Bronchial epithelial cell (primary cell): ENCODE measurements around the gene IGFLR1. TPM values are rescaled to one million over a fixed set of nuclear protein-coding genes. Genes with fewer than 3 reads are reported as not detected.

Source experiments
- DNase-seq: peaks from one replicate; pipeline ENCODE4 v3.0.0-alpha.2; 2010; ENCODE audit warnings: low read depth
- FAIRE-seq: peaks from 2 replicates; lab custom pipeline; 2011; peaks lifted over from hg19 to GRCh38; lab: Jason Lieb, UNC
- H3K27me3 ChIP-seq: 2 replicates; pipeline ENCODE4 v1.5.1; 2011; ENCODE audit warnings: low read length; ENCODE audit not compliant: control insufficient read depth, insufficient read depth
- H3K36me3 ChIP-seq: 2 replicates; pipeline ENCODE4 v1.5.1; 2011; ENCODE audit warnings: low read length; ENCODE audit not compliant: control insufficient read depth, insufficient read depth
- H3K4me3 ChIP-seq: 2 replicates; pipeline ENCODE4 v1.5.1; 2011; ENCODE audit warnings: mild to moderate bottlenecking, low read depth, low read length, control low read depth
- total RNA-seq: library from RNA; depleted of rRNA; stranded (reverse); fragments of >200 nt; gene quantifications from 2 replicates; pipeline ENCODE4 v1.2.1, GENCODE V29; 2014
- TF ChIP-seq, protein P1 (sequence below): IDR thresholded peaks from 2 replicates; pipeline ENCODE4 v1.5.1; 2011; ENCODE audit warnings: mild to moderate bottlenecking, moderate library complexity, low read length, control low read depth, inconsistent platforms; ENCODE audit not compliant: insufficient read depth, severe bottlenecking

IGFLR1 gene
- total RNA-seq, 1 donor from 2014 or later = 0.26 TPM

DNA sequence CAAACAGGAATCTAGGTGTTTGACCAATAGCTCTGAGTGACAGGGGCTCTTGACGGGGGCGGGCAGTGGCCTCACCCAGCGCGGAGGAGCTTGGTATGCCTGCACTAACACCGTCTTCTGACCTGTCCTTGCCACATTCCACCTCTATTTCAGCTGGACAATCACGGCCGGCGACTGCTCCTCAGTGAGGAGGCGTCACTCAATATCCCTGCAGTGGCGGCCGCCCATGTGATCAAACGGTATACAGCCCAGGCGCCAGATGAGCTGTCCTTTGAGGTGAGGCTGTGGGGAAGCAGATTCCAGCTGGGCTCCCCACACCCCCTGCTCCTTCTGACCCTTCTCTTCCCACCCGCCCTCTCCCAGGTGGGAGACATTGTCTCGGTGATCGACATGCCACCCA lies 37.8 kb upstream of the IGFLR1 start:
- FAIRE-seq (no peak), DNase-seq (no peak)
- Histone ChIP-seq H3K27me3 (no peaks in the 10 kb centered on the region), H3K4me3 (no peak overlapping the region), H3K36me3 (no peaks in the 10 kb centered on the region)
- TF ChIP-seq, protein P1, sequence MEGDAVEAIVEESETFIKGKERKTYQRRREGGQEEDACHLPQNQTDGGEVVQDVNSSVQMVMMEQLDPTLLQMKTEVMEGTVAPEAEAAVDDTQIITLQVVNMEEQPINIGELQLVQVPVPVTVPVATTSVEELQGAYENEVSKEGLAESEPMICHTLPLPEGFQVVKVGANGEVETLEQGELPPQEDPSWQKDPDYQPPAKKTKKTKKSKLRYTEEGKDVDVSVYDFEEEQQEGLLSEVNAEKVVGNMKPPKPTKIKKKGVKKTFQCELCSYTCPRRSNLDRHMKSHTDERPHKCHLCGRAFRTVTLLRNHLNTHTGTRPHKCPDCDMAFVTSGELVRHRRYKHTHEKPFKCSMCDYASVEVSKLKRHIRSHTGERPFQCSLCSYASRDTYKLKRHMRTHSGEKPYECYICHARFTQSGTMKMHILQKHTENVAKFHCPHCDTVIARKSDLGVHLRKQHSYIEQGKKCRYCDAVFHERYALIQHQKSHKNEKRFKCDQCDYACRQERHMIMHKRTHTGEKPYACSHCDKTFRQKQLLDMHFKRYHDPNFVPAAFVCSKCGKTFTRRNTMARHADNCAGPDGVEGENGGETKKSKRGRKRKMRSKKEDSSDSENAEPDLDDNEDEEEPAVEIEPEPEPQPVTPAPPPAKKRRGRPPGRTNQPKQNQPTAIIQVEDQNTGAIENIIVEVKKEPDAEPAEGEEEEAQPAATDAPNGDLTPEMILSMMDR = no peak

DNA sequence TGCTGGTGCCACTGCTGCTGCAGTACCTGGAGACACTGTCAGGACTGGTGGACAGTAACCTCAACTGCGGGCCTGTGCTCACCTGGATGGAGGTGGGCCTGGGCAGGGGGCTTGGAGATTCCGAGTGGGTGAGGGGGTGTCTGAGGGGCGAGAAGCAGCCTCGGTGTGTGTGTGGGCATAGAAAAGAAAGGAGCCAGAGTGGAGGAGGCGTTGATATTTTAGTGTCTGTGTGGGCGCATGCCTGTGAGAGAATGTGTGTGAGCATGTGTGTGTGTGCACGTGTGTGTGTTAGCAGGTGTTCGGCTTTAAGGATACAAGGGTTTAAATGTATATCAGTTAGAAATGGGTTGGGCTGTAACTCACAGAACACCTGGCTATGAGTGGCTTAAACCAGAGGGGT lies 36.8 kb upstream of the IGFLR1 start:
- no peak for FAIRE-seq
- TF ChIP-seq, protein P1 = no peak
- Histone ChIP-seq H3K27me3 (no peaks in the 10 kb centered on the region), H3K36me3 (no peaks in the 10 kb centered on the region), H3K4me3 (no peak overlapping the region)
- DNase-seq = no peak

DNA sequence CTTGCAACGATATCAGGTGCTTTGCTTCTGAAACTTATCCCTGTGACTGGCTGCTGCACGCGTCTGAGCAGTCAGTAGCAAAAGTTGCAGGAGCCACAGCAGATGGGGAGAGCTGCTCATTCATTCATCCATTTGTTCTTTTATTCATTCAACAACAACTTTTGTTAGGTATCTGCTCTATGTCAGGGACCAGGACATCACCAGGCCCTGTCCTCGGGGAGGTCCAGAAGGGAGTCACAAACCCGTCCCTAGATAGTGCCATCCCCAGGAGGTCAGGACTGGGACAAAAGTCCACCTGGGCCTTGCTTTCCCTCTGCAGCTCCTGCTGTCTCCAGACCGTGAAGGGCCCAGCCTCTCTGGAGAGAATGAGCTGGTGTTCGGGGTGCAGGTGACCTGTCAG lies 35.7 kb upstream of the IGFLR1 start:
- Histone ChIP-seq H3K27me3 (no peaks in the 10 kb centered on the region), H3K36me3 (no peaks in the 10 kb centered on the region), H3K4me3 (no peak overlapping the region)
- FAIRE-seq (no peak), DNase-seq (no peak)
- TF ChIP-seq, protein P1 = no peak

DNA sequence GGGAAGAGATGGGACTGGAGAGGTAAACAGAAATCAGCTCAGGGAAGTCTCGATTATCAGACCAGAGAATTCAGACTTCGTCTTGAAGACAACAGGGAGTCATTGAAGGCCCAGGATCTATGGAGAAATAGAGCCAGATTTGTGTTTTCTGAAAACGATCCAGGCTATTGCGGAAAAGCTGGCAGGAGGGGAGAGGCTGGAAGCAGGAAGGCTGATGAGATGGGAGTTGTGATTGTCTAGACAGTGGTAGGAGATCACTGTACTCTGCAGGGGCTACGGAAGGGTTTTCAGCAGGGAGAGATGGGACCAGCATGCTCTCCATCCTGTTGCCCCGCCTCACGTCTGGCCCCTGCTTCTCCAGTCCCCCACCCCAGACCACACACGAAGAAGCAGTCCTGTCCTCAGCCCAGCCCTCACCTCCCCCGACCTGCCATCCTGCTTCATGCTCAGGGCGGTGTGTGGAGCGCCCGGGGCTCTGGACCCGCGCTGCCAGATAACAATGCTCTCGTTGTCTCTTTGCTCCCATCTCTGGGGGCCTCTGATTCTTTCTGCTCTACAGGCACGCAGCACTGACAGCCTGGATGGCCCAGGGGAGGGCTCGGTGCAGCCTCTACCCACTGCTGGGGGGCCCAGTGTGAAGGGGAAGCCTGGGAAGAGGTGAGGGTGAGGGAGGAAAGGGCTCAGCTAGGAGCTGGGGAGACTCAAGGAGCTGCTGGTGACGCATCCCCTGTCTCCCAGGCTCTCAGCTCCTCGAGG lies 35.0 kb upstream of the IGFLR1 start:
- TF ChIP-seq, protein P1 = no peak
- Histone ChIP-seq H3K4me3 (no peak overlapping the region), H3K36me3 (no peaks in the 10 kb centered on the region), H3K27me3 (no peaks in the 10 kb centered on the region)
- FAIRE-seq = no peak
- DNase-seq = no peak

DNA sequence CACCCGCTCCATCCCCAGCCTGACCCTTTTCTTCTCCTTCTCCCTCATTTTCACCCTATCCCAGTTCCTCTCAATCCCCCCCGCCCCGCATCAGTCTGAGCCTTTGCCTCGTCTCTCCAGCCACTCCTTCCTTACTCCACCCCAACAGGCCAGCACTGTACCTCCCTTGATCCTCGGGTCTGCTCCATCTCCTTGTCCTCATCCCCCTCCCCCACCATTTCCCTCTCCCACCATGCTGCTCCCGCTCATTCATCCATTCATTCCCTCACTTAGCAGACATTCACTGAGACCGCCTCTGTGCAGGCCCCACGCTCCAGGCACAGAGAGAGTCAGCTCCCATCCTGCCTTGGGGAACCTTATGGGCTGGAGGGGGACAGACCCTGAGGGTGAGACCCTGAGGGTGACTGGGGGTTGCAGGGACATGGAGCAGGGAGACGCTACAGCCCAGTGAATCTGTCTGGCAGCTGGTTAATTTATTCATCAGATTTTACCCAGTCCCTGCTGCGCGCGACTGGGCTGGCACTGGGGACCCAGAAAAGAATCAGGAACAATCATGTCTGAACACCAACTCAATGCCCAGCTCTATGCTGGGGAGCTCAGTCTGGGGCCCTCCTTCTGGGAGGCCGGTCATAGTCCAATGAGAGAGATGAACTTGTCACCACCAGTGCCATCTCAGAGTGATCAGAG lies 34.0 kb upstream of the IGFLR1 start:
- Histone ChIP-seq H3K27me3 (no peaks in the 10 kb centered on the region), H3K36me3 (no peaks in the 10 kb centered on the region), H3K4me3 (peak overlapping the region; percentile 58)
- TF ChIP-seq, protein P1 = no peak
- FAIRE-seq (no peak), DNase-seq (no peak)
